ENCODE data around the gene SGCA. TPM values are rescaled to one million over a fixed set of nuclear protein-coding genes. Genes with fewer than 3 reads are reported as not detected.

Gene SGCA
- total and polyA plus RNA-seq, 9 of the 15 experiments (the other 6 are each of a cell fraction or from before 2014, with no cell fraction given) = not detected

DNA sequence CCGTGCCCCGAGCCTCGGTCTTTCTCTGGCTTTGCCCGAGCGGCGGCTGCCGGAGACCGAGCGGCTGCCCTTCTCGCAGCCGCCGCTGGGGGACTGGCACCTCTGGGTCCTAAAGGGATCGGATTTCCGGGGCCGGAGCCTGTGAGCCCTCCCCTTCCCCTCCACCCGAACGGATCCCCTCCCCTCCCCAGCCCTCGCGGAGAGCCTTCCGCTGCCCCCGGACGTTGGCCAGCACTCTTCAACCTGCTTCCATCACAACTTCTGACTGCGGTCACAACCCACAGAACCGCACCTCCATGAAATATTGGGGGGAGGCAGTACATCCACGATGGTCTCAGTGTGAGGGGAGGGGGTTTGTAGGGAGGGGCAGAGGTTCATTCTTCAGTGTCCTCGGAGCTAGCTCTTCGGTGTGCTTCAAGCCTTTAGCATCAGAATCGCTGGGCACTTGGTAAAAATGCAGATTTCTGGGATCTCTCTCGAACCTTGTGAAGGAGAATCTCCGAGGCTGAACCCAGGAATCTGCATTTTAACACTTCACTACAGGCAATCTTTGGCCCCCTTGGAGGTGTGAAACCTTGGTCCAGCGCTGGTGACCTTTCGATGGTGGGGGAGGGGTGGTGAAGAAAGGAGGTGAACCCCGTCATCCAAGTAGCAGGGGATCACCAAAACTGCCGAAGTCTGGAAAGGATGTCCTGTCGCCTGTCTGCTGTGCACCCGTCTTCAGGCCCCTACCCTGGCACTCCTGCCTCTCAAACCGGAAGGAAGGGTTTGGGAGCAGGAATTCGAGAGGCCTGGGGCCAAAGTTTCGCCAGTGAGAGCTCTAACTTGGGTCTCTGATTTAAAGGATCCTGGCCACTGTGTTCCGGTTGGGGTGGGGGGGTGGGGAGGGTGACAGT, 14.5 kb upstream of the SGCA start (continued):
- TF ChIP-seq, protein P1, sequence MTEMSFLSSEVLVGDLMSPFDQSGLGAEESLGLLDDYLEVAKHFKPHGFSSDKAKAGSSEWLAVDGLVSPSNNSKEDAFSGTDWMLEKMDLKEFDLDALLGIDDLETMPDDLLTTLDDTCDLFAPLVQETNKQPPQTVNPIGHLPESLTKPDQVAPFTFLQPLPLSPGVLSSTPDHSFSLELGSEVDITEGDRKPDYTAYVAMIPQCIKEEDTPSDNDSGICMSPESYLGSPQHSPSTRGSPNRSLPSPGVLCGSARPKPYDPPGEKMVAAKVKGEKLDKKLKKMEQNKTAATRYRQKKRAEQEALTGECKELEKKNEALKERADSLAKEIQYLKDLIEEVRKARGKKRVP (CRISPR knock-in tag; IDR thresholded peaks at IDR 0.05) = no peak
- TF ChIP-seq POLR2A (conservative IDR thresholded peaks at IDR 0.05) (peak; percentile 58), ESRRA (IDR thresholded peaks at IDR 0.05; ENCODE audit: borderline replicate concordance, low read depth) (no peak; the same call in 1 of the 2 replicates), ZNF124 (CRISPR knock-in tag; IDR thresholded peaks at IDR 0.05) (no peak), MAFK (IDR thresholded peaks at IDR 0.05; ENCODE audit: low read length) (no peak), NR4A1 (CRISPR knock-in tag; IDR thresholded peaks at IDR 0.05) (no peak), NR4A1 (tag; IDR thresholded peaks at IDR 0.05) (no peak), MEF2D (tag; conservative IDR thresholded peaks at IDR 0.05; ENCODE audit: low read depth) (no peak), HNRNPK (IDR thresholded peaks at IDR 0.05; ENCODE audit: low read depth, low read length, poor library complexity, severe bottlenecking) (no peak), XRCC5 (IDR thresholded peaks at IDR 0.05; ENCODE audit: low read depth, low read length) (no peak), TOE1 (IDR thresholded peaks at IDR 0.05; ENCODE audit: borderline replicate concordance) (peak; percentile 64), TOE1 (CRISPR knock-in tag; IDR thresholded peaks at IDR 0.05; ENCODE audit: borderline replicate concordance, low read depth) (no peak), CBX5 (IDR thresholded peaks at IDR 0.05; ENCODE audit: borderline replicate concordance, low read depth) (peak; percentile 27; the same call in 1 of the 2 replicates), NFXL1 (CRISPR knock-in tag; IDR thresholded peaks at IDR 0.05) (no peak), ZNF780A (CRISPR knock-in tag; IDR thresholded peaks at IDR 0.05) (no peak), ZNF384 (IDR thresholded peaks at IDR 0.05; ENCODE audit: low read depth, low read length) (no peak), EHMT2 (IDR thresholded peaks at IDR 0.05) (no peak), NFE2 (IDR thresholded peaks at IDR 0.05; ENCODE audit: low read depth) (no peak)
- TF ChIP-seq, protein P2, sequence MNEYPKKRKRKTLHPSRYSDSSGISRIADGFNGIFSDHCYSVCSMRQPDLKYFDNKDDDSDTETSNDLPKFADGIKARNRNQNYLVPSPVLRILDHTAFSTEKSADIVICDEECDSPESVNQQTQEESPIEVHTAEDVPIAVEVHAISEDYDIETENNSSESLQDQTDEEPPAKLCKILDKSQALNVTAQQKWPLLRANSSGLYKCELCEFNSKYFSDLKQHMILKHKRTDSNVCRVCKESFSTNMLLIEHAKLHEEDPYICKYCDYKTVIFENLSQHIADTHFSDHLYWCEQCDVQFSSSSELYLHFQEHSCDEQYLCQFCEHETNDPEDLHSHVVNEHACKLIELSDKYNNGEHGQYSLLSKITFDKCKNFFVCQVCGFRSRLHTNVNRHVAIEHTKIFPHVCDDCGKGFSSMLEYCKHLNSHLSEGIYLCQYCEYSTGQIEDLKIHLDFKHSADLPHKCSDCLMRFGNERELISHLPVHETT (CRISPR knock-in tag; conservative IDR thresholded peaks at IDR 0.05 in 1 of 2, IDR thresholded peaks at IDR 0.05 in 1 of 2) = peak in 1 of 2 experiments; percentile 85; a peak in 2 of 4 replicates
- TF ChIP-seq, protein P3, sequence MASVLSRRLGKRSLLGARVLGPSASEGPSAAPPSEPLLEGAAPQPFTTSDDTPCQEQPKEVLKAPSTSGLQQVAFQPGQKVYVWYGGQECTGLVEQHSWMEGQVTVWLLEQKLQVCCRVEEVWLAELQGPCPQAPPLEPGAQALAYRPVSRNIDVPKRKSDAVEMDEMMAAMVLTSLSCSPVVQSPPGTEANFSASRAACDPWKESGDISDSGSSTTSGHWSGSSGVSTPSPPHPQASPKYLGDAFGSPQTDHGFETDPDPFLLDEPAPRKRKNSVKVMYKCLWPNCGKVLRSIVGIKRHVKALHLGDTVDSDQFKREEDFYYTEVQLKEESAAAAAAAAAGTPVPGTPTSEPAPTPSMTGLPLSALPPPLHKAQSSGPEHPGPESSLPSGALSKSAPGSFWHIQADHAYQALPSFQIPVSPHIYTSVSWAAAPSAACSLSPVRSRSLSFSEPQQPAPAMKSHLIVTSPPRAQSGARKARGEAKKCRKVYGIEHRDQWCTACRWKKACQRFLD (CRISPR knock-in tag; IDR thresholded peaks at IDR 0.05) = no peak
- TF ChIP-seq, protein P4, sequence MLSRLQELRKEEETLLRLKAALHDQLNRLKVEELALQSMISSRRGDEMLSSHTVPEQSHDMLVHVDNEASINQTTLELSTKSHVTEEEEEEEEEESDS (CRISPR knock-in tag; IDR thresholded peaks at IDR 0.05) = no peak
- TF ChIP-seq, protein P5, sequence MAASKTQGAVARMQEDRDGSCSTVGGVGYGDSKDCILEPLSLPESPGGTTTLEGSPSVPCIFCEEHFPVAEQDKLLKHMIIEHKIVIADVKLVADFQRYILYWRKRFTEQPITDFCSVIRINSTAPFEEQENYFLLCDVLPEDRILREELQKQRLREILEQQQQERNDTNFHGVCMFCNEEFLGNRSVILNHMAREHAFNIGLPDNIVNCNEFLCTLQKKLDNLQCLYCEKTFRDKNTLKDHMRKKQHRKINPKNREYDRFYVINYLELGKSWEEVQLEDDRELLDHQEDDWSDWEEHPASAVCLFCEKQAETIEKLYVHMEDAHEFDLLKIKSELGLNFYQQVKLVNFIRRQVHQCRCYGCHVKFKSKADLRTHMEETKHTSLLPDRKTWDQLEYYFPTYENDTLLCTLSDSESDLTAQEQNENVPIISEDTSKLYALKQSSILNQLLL (CRISPR knock-in tag; IDR thresholded peaks at IDR 0.05; ENCODE audit: borderline replicate concordance) = no peak
